Left ventricle myocardium superior (tissue), 1 donor: ENCODE data around the gene NOD1. TPM values are rescaled to one million over a fixed set of nuclear protein-coding genes. Genes with fewer than 3 reads are reported as not detected.
"Not testable (repeated sequence)": the region's sequence is repeated elsewhere in the genome, so short reads cannot be mapped to it uniquely, and the experiment has no call there.

ENCODE experiments used
- ATAC-seq: fragments of 200-7000 bp; cut with Tn5 transposase; one replicate; pipeline ENCODE4 v1.9.1; 2020; ENCODE audit warnings: mild to moderate bottlenecking, moderate library complexity
- DNase-seq: peaks from one replicate; pipeline ENCODE4 v3.0.0-alpha.2; 2020
- intact Hi-C: fragments of 100-400 bp; cut with micrococcal nuclease; formaldehyde crosslinking; loops from one replicate; pipeline ENCODE4 v1.11.0; 2022
- total RNA-seq: library from RNA; stranded (reverse); fragmentation: NEBNext Ultra II Directional; extraction: Animal tissue kit (Norgen Biotek cat#: 25700); gene quantifications from one replicate; pipeline ENCODE4 v1.2.1, GENCODE V29; 2021
- donor health status: DM: no; HTN: yes; CAD: no; lungs with severe emphysema.

NOD1 gene
- total RNA-seq, 1 donor from 2014 or later, result 6.9 TPM

GRCh38 chr7:30505174-30505697 lies 26.7 kb upstream of the NOD1 start:
- intact Hi-C loops, result no loop called here

GRCh38 chr7:30504301-30505173 lies 26.0 kb upstream of the NOD1 start, which contains the start of gene GGCT:
Gene GGCT, minus strand, starts transcription at chr7:30504829. Its CDS starts 120 bp downstream, at chr7:30504709.
- ATAC-seq (peak; percentile 99), DNase-seq (peak; percentile 99)
- intact Hi-C loops, result no loop called here

More at GRCh38 chr7:30505174-30505697, 26.7 kb upstream of the NOD1 start:
- ATAC-seq (no peak), DNase-seq (no peak)

- no peak for ATAC-seq
- intact Hi-C loops, result no loop called here
- DNase-seq, result no peak
Measured at GRCh38 chr7:30503274-30504212, 25.0 kb upstream of the NOD1 start.

- DNase-seq (no peak), ATAC-seq (no peak)
- intact Hi-C loops, result no loop called here
Measured at GRCh38 chr7:30502470-30503251, 24.1 kb upstream of the NOD1 start.

- DNase-seq (no peak), ATAC-seq (no peak)
- intact Hi-C loops, result no loop called here
Measured at GRCh38 chr7:30501264-30501663, 22.7 kb upstream of the NOD1 start.

GRCh38 chr7:30493228-30493627 lies 14.6 kb upstream of the NOD1 start:
- intact Hi-C loops, result no loop called here
- DNase-seq (no peak), ATAC-seq (no peak)

GRCh38 chr7:30491417-30491816 lies 12.8 kb upstream of the NOD1 start:
- intact Hi-C loops, result no loop called here
- ATAC-seq (no peak), DNase-seq (no peak)

GRCh38 chr7:30487371-30487770 lies 8.8 kb upstream of the NOD1 start:
- DNase-seq, result no peak
- peak; percentile 79 for ATAC-seq
- intact Hi-C loops, result no loop called here

- DNase-seq (no peak), ATAC-seq (no peak)
- intact Hi-C loops, result no loop called here
Measured at GRCh38 chr7:30485667-30486066, 7.1 kb upstream of the NOD1 start.

- intact Hi-C loops, DNase-seq, ATAC-seq: not testable (repeated sequence)
Measured at GRCh38 chr7:30481416-30481815, 2.8 kb upstream of the NOD1 start.

- ATAC-seq (no peak), DNase-seq (no peak)
- intact Hi-C loops, result no loop called here
Measured at GRCh38 chr7:30479202-30480120, 877 bp upstream of the NOD1 start.

- DNase-seq, result no peak
- intact Hi-C loops, result no loop called here
- ATAC-seq, result no peak
Measured at GRCh38 chr7:30476459-30477145, 2.0 kb downstream of the NOD1 start.

- DNase-seq (peak; percentile 43), ATAC-seq (peak; percentile 2)
- intact Hi-C loops, result no loop called here
Measured at GRCh38 chr7:30475580-30475979, 3.0 kb downstream of the NOD1 start.

- intact Hi-C loops, result no loop called here
- DNase-seq (no peak), ATAC-seq (peak; percentile 12)
Measured at GRCh38 chr7:30474893-30475292, 3.7 kb downstream of the NOD1 start.

GRCh38 chr7:30474485-30474884 lies 4.1 kb downstream of the NOD1 start:
- intact Hi-C loops, result no loop called here

GRCh38 chr7:30473903-30474302 lies 4.7 kb downstream of the NOD1 start:
- DNase-seq (no peak), ATAC-seq (no peak)
- intact Hi-C loops, result no loop called here

More at GRCh38 chr7:30474485-30474884, 4.1 kb downstream of the NOD1 start:
- no peak for ATAC-seq
- DNase-seq, result no peak
